H9 (cell line): ENCODE data around the gene LTA4H. TPM values are rescaled to one million over a fixed set of nuclear protein-coding genes. Genes with fewer than 3 reads are reported as not detected.

Source experiments
- DNase-seq: peaks from one replicate; pipeline ENCODE4 v3.0.0-alpha.2; 2017
- H2AFZ ChIP-seq: one replicate; pipeline ENCODE4 v1.6.1; 2013; ENCODE audit warnings: mild to moderate bottlenecking, low read length, control low read depth, moderate library complexity
- H2AK5ac ChIP-seq: 2 replicates; pipeline ENCODE4 v1.6.1; 2013; ENCODE audit warnings: low read length, control low read depth, mixed read lengths; ENCODE audit not compliant: insufficient read length
- H2BK120ac ChIP-seq: one replicate; pipeline ENCODE4 v1.6.1; 2013; ENCODE audit warnings: low read depth, mild to moderate bottlenecking, low read length, control low read depth, inconsistent platforms; ENCODE audit not compliant: poor library complexity, severe bottlenecking
- H2BK12ac ChIP-seq: 2 replicates; pipeline ENCODE4 v1.6.1; 2013; ENCODE audit warnings: low read length, control low read depth, mixed read lengths, low read depth; ENCODE audit not compliant: insufficient read length
- H2BK15ac ChIP-seq: 2 replicates; pipeline ENCODE4 v1.6.1; 2013; ENCODE audit warnings: low read depth, low read length, control low read depth
- H2BK20ac ChIP-seq: one replicate; pipeline ENCODE4 v1.6.1; 2013; ENCODE audit warnings: low read depth, mild to moderate bottlenecking, low read length, control low read depth, inconsistent platforms; ENCODE audit not compliant: poor library complexity, severe bottlenecking
- H2BK5ac ChIP-seq: 2 replicates; pipeline ENCODE4 v1.6.1; 2013; ENCODE audit warnings: low read length, control low read depth, mixed read lengths; ENCODE audit not compliant: insufficient read length
- H3K14ac ChIP-seq: 2 replicates; pipeline ENCODE4 v1.6.1; 2013; ENCODE audit warnings: low read length, control low read depth; ENCODE audit not compliant: insufficient read depth
- H3K18ac ChIP-seq: 2 replicates; pipeline ENCODE4 v1.6.1; 2013; ENCODE audit warnings: low read depth, mild to moderate bottlenecking, mixed read lengths, low read length, control low read depth; ENCODE audit not compliant: insufficient read length
- H3K23ac ChIP-seq: 2 replicates; pipeline ENCODE4 v1.6.1; 2013; ENCODE audit warnings: low read length, control low read depth, mixed read lengths, low read depth; ENCODE audit not compliant: insufficient read length
- H3K23me2 ChIP-seq: 2 replicates; pipeline ENCODE4 v1.6.1; 2013; ENCODE audit warnings: low read depth, mild to moderate bottlenecking, mixed read lengths, low read length, control low read depth; ENCODE audit not compliant: insufficient read length, poor library complexity, severe bottlenecking
- H3K27ac ChIP-seq: 2 replicates; pipeline ENCODE4 v1.5.1; 2013; ENCODE audit warnings: low read length, control low read depth, mixed read lengths, low read depth; ENCODE audit not compliant: insufficient read length
- H3K27me3 ChIP-seq: 2 replicates; pipeline ENCODE4 v1.6.1; 2013; ENCODE audit warnings: low read length, control low read depth, inconsistent platforms; ENCODE audit not compliant: insufficient read depth
- H3K4ac ChIP-seq: 2 replicates; pipeline ENCODE4 v1.6.1; 2013; ENCODE audit warnings: low read depth, mild to moderate bottlenecking, control low read depth, inconsistent platforms, low read length, moderate library complexity
- H3K4me1 ChIP-seq: 2 replicates; pipeline ENCODE4 v1.6.1; 2013; ENCODE audit warnings: low read length, control low read depth, inconsistent platforms; ENCODE audit not compliant: insufficient read depth
- H3K4me2 ChIP-seq: 2 replicates; pipeline ENCODE4 v1.6.1; 2013; ENCODE audit warnings: low read length, control low read depth, mixed read lengths; ENCODE audit not compliant: insufficient read length, insufficient read depth
- H3K56ac ChIP-seq: 2 replicates; pipeline ENCODE4 v1.6.1; 2013; ENCODE audit warnings: low read depth, mild to moderate bottlenecking, mixed read lengths, low read length, control low read depth; ENCODE audit not compliant: insufficient read length
- H3K79me1 ChIP-seq: 2 replicates; pipeline ENCODE4 v1.6.1; 2013; ENCODE audit warnings: low read depth, mild to moderate bottlenecking, moderate library complexity, low read length, control low read depth, inconsistent platforms; ENCODE audit not compliant: insufficient read depth, poor library complexity, severe bottlenecking
- H3K79me2 ChIP-seq: 2 replicates; pipeline ENCODE4 v1.6.1; 2013; ENCODE audit warnings: low read length, control low read depth, inconsistent platforms; ENCODE audit not compliant: insufficient read depth
- H3K9ac ChIP-seq: 2 replicates; pipeline ENCODE4 v1.6.1; 2013; ENCODE audit warnings: low read length, control low read depth, mixed read lengths; ENCODE audit not compliant: insufficient read length; ENCODE audit errors: extremely low read depth
- H3K9me3 ChIP-seq: one replicate; pipeline ENCODE4 v1.6.1; 2013; ENCODE audit warnings: low read depth, low read length, inconsistent platforms; ENCODE audit not compliant: control insufficient read depth
- H3T11ph ChIP-seq: one replicate; pipeline ENCODE4 v1.6.1; 2013; ENCODE audit warnings: mild to moderate bottlenecking, low read length, control low read depth, inconsistent platforms
- H4K20me1 ChIP-seq: one replicate; pipeline ENCODE4 v1.6.1; 2013; ENCODE audit not compliant: control insufficient read depth, insufficient read length, insufficient read depth
- H4K5ac ChIP-seq: 2 replicates; pipeline ENCODE4 v1.6.1; 2013; ENCODE audit warnings: low read depth, mild to moderate bottlenecking, mixed read lengths, low read length, control low read depth; ENCODE audit not compliant: insufficient read length
- H4K8ac ChIP-seq: replicated peaks from 2 replicates; pipeline ENCODE4 v1.6.1; 2013; ENCODE audit warnings: low read length, control low read depth, mixed read lengths, low read depth; ENCODE audit not compliant: insufficient read length
- H4K91ac ChIP-seq: 2 replicates; pipeline ENCODE4 v1.6.1; 2013; ENCODE audit warnings: low read depth, mild to moderate bottlenecking, moderate library complexity, mixed read lengths, low read length, control low read depth; ENCODE audit not compliant: insufficient read length
- H3K27ac Mint-ChIP-seq, 3 experiments: 2 replicates in 2 of 3; 3 replicates in 1 of 3; pipeline ENCODE4 v1.8.0; 2020 to 2021; ENCODE audit warnings: mixed read lengths in 3 of 3, mild to moderate bottlenecking in 1 of 3, moderate library complexity in 1 of 3
- H3K27me3 Mint-ChIP-seq: 2 replicates; pipeline ENCODE4 v1.8.0; 2021; ENCODE audit warnings: low read depth, mild to moderate bottlenecking, moderate library complexity, mixed read lengths
- H3K36me3 Mint-ChIP-seq, 3 experiments: 2 replicates in 2 of 3; 3 replicates in 1 of 3; pipeline ENCODE4 v1.8.0; 2020 to 2021; ENCODE audit warnings: low read depth in 3 of 3, mixed read lengths in 3 of 3; ENCODE audit not compliant: insufficient read depth in 1 of 3
- H3K4me1 Mint-ChIP-seq, 2 experiments: 2 replicates each; pipeline ENCODE4 v1.8.0; 2020; ENCODE audit warnings: mixed read lengths in 2 of 2
- H3K4me3 Mint-ChIP-seq, 2 experiments: 2 replicates in 1 of 2; 3 replicates in 1 of 2; pipeline ENCODE4 v1.8.0; 2020 to 2021; ENCODE audit warnings: mild to moderate bottlenecking in 2 of 2, mixed read lengths in 2 of 2, moderate library complexity in 1 of 2
- H3K9me3 Mint-ChIP-seq, 2 experiments: 2 replicates in 1 of 2; 3 replicates in 1 of 2; pipeline ENCODE4 v1.8.0; 2020; ENCODE audit warnings: mild to moderate bottlenecking in 2 of 2, mixed read lengths in 2 of 2, moderate library complexity in 1 of 2
- CTCF ChIP-seq: fragments of 200-600 bp; sonication (generic); conservative IDR thresholded peaks from 3 replicates; pipeline ENCODE4 v1.8.0; 2021; ENCODE audit warnings: antibody characterized with exemption, mild to moderate bottlenecking
- WGBS: extraction: QIAGEN DNeasy Blood & Tissue Kit; methylation state at CpG from one replicate; pipeline ENCODE4 v1.1.7; 2013; ENCODE audit warnings: missing lambda C conversion rate, low lambda C conversion rate, mixed read lengths; ENCODE audit not compliant: insufficient read length; ENCODE audit errors: extremely low coverage; 5-methylcytosine and 5-hydroxymethylcytosine counted together
- total RNA-seq: library from RNA; stranded (reverse); gene quantifications from 2 replicates; pipeline ENCODE4 v1.2.1, GENCODE V29; 2021

LTA4H gene
- total RNA-seq, 1 experiment from 2014 or later = 144 TPM

GRCh38 chr12:96041181-96041580, 5.8 kb upstream of the LTA4H start:
- H3K56ac ChIP-seq = no peak overlapping the region
- H3K23ac ChIP-seq = no peak overlapping the region
- no peak overlapping the region for H3K9ac ChIP-seq
- H3K23me2 ChIP-seq = no peaks in the 10 kb centered on the region
- H3K14ac ChIP-seq = no peak overlapping the region
- Mint-ChIP-seq H3K36me3 (no peaks in the 10 kb centered on the region), H3K27ac (no peak overlapping the region), H3K4me1 (no peaks in the 10 kb centered on the region), H3K4me3 (no peak overlapping the region), H3K27me3 (no peaks in the 10 kb centered on the region), H3K9me3 (no peaks in the 10 kb centered on the region)
- H3K27ac ChIP-seq = no peak overlapping the region
- no peaks in the 10 kb centered on the region for H3K9me3 ChIP-seq
- H3K4ac ChIP-seq = no peak overlapping the region
- H4K20me1 ChIP-seq = no peaks in the 10 kb centered on the region
- H3K18ac ChIP-seq = no peak overlapping the region
- DNase-seq = no peak
- TF ChIP-seq CTCF = peak; percentile 13; the same call in 1 of the 3 replicates
- H2BK20ac ChIP-seq = no peak overlapping the region
- no peak overlapping the region for H2BK12ac ChIP-seq
- H2BK120ac ChIP-seq = no peak overlapping the region
- H3K4me1 ChIP-seq = no peaks in the 10 kb centered on the region
- H3K79me2 ChIP-seq = no peaks in the 10 kb centered on the region
- H4K8ac ChIP-seq = no peak overlapping the region
- H2AFZ ChIP-seq = no peak overlapping the region
- no CpG with 5 or more reads among the region's 1 CpG for whole genome bisulfite sequencing
- H2AK5ac ChIP-seq = no peak overlapping the region
- no peak overlapping the region for H3T11ph ChIP-seq
- H2BK15ac ChIP-seq = no peak overlapping the region
- no peak overlapping the region for H4K5ac ChIP-seq
- no peak overlapping the region for H4K91ac ChIP-seq
- H3K27me3 ChIP-seq = no peaks in the 10 kb centered on the region
- H3K79me1 ChIP-seq = no peaks in the 10 kb centered on the region
- H2BK5ac ChIP-seq = no peak overlapping the region
- no peak overlapping the region for H3K4me2 ChIP-seq
